ENCODE measurements around the gene PCLO.

DNA sequence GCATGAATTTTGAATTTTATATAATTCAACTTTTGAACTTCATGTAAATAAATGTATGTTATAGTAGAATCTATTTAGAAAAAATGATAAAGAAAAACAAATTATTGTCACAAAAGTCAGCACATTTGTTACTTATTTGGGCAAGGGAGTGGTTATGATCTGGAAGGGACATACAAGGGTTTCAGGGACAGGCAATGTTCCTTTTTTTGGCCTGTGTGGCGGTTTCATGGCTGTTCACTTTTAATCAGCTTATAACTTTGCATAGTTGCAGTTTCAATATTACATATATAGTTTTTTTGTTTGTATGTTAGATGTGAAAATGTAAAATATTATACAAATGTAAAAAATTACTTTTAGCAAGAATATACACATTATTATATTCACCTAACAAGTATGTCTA is 256.2 kb downstream of the PCLO start:
- TF ChIP-seq, protein P1, sequence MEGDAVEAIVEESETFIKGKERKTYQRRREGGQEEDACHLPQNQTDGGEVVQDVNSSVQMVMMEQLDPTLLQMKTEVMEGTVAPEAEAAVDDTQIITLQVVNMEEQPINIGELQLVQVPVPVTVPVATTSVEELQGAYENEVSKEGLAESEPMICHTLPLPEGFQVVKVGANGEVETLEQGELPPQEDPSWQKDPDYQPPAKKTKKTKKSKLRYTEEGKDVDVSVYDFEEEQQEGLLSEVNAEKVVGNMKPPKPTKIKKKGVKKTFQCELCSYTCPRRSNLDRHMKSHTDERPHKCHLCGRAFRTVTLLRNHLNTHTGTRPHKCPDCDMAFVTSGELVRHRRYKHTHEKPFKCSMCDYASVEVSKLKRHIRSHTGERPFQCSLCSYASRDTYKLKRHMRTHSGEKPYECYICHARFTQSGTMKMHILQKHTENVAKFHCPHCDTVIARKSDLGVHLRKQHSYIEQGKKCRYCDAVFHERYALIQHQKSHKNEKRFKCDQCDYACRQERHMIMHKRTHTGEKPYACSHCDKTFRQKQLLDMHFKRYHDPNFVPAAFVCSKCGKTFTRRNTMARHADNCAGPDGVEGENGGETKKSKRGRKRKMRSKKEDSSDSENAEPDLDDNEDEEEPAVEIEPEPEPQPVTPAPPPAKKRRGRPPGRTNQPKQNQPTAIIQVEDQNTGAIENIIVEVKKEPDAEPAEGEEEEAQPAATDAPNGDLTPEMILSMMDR (IDR thresholded peaks at IDR 0.05) = no peak
- TF ChIP-seq POLR2A (IDR thresholded peaks at IDR 0.05) (no peak), EP300 (IDR thresholded peaks at IDR 0.05) (no peak)
